A673 (cell line): Measurements from ENCODE around the gene RBMS1.

ENCODE experiments used
- EZH2 ChIP-seq: fragments of 200-600 bp; sonication (generic); IDR thresholded peaks from 2 replicates; pipeline ENCODE4 v1.6.1; 2017; ENCODE audit warnings: borderline replicate concordance, low read depth, mild to moderate bottlenecking, mixed read lengths, antibody characterized with exemption, low read length; ENCODE audit not compliant: poor library complexity, severe bottlenecking
- TF ChIP-seq, protein P1 (sequence below): fragments of 300-800, 200-600 bp; sonication (generic); conservative IDR thresholded peaks from 2 replicates; pipeline ENCODE4 v1.5.1; 2017; ENCODE audit warnings: low read depth, mild to moderate bottlenecking, antibody characterized with exemption, low read length, moderate library complexity, mixed read lengths

DNA sequence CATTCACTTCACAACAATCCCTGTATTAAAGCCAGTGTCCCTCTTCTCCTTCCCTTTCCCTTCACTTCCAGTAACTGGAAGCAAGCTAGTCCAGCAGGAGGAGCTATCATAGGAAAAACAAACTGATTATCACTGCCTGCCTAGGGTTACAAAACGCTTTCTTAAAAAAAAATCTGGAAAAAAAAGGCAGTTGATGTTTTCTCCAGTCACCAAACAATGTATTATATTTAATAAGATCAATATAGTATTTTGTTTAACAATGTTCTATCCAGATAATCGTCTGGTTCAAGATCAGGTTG is 214.8 kb downstream of the RBMS1 start:
- TF ChIP-seq EZH2 = no peak
- TF ChIP-seq, protein P1, sequence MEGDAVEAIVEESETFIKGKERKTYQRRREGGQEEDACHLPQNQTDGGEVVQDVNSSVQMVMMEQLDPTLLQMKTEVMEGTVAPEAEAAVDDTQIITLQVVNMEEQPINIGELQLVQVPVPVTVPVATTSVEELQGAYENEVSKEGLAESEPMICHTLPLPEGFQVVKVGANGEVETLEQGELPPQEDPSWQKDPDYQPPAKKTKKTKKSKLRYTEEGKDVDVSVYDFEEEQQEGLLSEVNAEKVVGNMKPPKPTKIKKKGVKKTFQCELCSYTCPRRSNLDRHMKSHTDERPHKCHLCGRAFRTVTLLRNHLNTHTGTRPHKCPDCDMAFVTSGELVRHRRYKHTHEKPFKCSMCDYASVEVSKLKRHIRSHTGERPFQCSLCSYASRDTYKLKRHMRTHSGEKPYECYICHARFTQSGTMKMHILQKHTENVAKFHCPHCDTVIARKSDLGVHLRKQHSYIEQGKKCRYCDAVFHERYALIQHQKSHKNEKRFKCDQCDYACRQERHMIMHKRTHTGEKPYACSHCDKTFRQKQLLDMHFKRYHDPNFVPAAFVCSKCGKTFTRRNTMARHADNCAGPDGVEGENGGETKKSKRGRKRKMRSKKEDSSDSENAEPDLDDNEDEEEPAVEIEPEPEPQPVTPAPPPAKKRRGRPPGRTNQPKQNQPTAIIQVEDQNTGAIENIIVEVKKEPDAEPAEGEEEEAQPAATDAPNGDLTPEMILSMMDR = peak; percentile 64
